Activated CD4-positive, alpha-beta T cell treated with anti-CD3 and anti-CD28 coated beads, Interleukin-2, amount 10 ng/mL, durations not matched to agents 24 days and 14 days (primary cell): ENCODE measurements around the gene MUC6. TPM values are rescaled to one million over a fixed set of nuclear protein-coding genes. Genes with fewer than 3 reads are reported as not detected.
"Not testable (repeated sequence)": the region's sequence is repeated elsewhere in the genome, so short reads cannot be mapped to it uniquely, and the experiment has no call there.

ENCODE experiments used
- DNase-seq: peaks from one replicate; pipeline ENCODE4 v3.0.0; 2022
- H3K27ac Mint-ChIP-seq: one replicate; pipeline ENCODE4 v1.8.0; 2022; ENCODE audit warnings: mild to moderate bottlenecking, mixed read lengths
- H3K27me3 Mint-ChIP-seq: one replicate; pipeline ENCODE4 v1.8.0; 2022; ENCODE audit warnings: mixed read lengths
- H3K36me3 Mint-ChIP-seq: one replicate; pipeline ENCODE4 v1.8.0; 2022; ENCODE audit warnings: low read depth, mild to moderate bottlenecking, mixed read lengths
- H3K4me1 Mint-ChIP-seq: one replicate; pipeline ENCODE4 v1.8.0; 2021; ENCODE audit warnings: mixed read lengths
- H3K4me3 Mint-ChIP-seq: one replicate; pipeline ENCODE4 v1.8.0; 2022; ENCODE audit warnings: mild to moderate bottlenecking, moderate library complexity, mixed read lengths
- H3K9me3 Mint-ChIP-seq: one replicate; pipeline ENCODE4 v1.8.0; 2021; ENCODE audit warnings: mixed read lengths
- intact Hi-C: fragments of 100-400 bp; cut with micrococcal nuclease; formaldehyde crosslinking; loops from one replicate; pipeline ENCODE4 v1.15.1; 2023
- total RNA-seq: library from RNA; stranded (reverse); gene quantifications from 2 replicates; pipeline ENCODE4 v1.2.3, GENCODE V29; 2022

The MUC6 gene
- total RNA-seq, 1 donor from 2014 or later: not detected

- Mint-ChIP-seq H3K27me3 (no peaks in the 10 kb centered on the region), H3K4me3 (no peak overlapping the region), H3K4me1 (peaks cover 10% of the 10 kb centered on the region), H3K36me3 (peaks cover 2% of the 10 kb centered on the region), H3K9me3 (peaks cover 9% of the 10 kb centered on the region), H3K27ac (no peak overlapping the region)
- no peak for DNase-seq
- intact Hi-C loops: no loop called here
Measured at GRCh38 chr11:1022411-1022810, 14.1 kb downstream of the MUC6 start.

DNA sequence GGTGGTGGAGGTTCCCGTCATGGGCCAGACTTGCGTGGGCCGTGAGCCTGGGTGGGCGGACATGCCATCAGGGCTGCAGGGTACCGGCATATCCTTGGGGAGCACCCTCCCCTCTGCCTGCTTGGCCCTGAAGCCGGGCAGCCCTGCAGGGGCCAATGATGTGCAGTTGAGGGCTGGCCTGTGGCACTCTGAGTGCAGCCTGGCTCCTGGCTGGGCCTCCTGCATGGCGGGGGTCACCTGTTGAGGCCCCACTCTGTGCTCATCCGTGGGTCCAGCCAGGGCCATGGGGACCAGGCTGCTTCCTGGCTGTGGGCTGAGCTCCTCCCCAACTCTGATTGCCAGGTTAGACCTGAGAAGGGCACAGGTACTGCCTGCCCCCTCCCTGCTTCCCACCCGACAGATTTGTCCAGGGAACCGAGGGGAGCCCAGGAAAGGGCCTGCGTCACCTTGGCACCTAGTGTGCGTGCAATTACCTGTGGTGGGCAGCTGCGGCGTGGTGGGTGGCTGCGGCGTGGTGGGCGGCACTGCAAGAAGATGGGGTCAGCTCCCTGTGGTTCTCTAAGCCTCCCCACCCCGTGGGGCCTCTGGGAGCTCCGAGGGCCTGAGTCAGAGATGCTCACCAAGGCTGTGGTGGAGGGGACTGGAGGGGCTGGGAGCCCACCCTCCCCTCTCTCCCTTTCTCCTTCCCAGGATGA, 16.2 kb downstream of the MUC6 start:
- Mint-ChIP-seq H3K4me3 (no peak overlapping the region), H3K9me3 (peaks cover 20% of the 10 kb centered on the region), H3K4me1 (peaks cover 19% of the 10 kb centered on the region), H3K27me3 (no peaks in the 10 kb centered on the region), H3K27ac (no peak overlapping the region), H3K36me3 (peaks cover 7% of the 10 kb centered on the region)
- DNase-seq: no peak
- intact Hi-C loops: no loop called here

- H3K27me3 Mint-ChIP-seq: no peaks in the 10 kb centered on the region
- no peak for DNase-seq
- H3K4me3 Mint-ChIP-seq: no peak overlapping the region
- H3K4me1 Mint-ChIP-seq: peaks cover 19% of the 10 kb centered on the region
- H3K9me3 Mint-ChIP-seq: peaks cover 20% of the 10 kb centered on the region
- H3K27ac Mint-ChIP-seq: no peak overlapping the region
- intact Hi-C loops: no loop called here
- peaks cover 7% of the 10 kb centered on the region for H3K36me3 Mint-ChIP-seq
Measured at GRCh38 chr11:1019321-1019910, 17.1 kb downstream of the MUC6 start.

DNA sequence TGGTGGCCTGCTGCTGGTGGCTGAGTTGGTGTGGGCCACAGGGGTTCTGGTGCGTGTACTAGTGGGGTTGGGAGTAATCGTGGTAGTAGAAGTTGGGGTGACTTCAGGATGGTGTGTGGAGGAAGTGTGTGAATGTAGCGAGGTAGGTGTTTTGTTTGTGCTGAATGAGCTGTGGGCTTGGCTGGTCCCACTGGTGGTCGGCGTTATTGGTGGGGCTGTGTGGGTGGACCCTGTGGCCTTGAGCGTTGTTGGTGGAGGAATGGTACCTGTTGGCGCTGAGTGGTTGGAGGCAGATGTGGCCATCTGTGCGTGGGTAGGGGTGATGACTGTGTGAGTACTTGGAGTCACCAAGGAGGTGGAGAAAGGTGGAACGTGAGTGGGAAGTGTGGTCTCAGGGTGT, 18.4 kb downstream of the MUC6 start:
- no peak for DNase-seq
- peaks cover 7% of the 10 kb centered on the region for H3K36me3 Mint-ChIP-seq
- peak overlapping the region; percentile 1 for H3K27ac Mint-ChIP-seq
- H3K9me3 Mint-ChIP-seq: peaks cover 20% of the 10 kb centered on the region
- intact Hi-C loops: no loop called here
- H3K4me1 Mint-ChIP-seq: peaks cover 19% of the 10 kb centered on the region
- no peak overlapping the region for H3K4me3 Mint-ChIP-seq
- no peaks in the 10 kb centered on the region for H3K27me3 Mint-ChIP-seq

DNA sequence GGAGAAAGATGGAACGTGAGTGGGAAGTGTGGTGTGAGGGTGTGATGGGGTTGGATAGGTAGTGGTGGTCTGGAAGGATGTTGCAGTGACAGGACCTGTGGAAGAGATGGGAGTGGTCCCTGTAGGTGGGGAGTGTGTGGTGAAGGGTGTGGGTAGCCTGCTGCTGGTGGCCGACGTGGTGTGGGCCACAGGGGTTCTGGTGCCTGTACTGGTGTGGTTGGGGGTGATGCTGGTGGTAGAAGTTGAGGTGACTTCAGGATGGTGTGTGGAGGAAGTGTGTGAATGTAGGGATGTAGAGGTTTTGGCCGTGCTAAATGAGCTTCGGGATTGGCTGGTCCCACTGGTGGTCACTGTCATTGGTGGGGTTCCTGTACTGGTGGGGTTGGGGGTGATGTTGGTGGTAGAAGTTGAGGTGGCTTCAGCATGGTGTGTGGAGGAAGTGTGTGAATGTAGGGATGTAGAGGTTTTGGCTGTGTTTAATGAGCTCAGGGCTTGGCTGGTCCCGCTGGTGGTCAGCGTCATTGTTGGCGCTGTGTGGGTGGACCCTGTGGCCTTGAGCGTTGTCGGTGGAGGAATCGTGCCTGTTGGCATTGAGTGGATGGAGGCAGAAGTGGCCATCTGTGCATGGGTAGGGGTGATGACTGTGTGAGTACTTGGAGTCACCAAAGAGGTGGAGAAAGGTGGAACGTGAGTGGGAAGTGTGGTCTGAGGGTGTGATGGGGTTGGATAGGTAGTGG, 19.1 kb downstream of the MUC6 start:
- DNase-seq: peak; percentile 60
- Mint-ChIP-seq H3K4me1 (peaks cover 19% of the 10 kb centered on the region), H3K4me3 (no peak overlapping the region), H3K36me3 (peaks cover 7% of the 10 kb centered on the region), H3K27me3 (no peaks in the 10 kb centered on the region), H3K27ac (peak overlapping the region; percentile 0), H3K9me3 (peaks cover 20% of the 10 kb centered on the region)
- intact Hi-C loops: no loop called here

GRCh38 chr11:1016610-1017126, 19.9 kb downstream of the MUC6 start:
- H3K4me3 Mint-ChIP-seq, H3K27ac Mint-ChIP-seq, H3K27me3 Mint-ChIP-seq, intact Hi-C loops, H3K36me3 Mint-ChIP-seq: not testable (repeated sequence)
- peaks cover 20% of the 10 kb centered on the region for H3K9me3 Mint-ChIP-seq
- H3K4me1 Mint-ChIP-seq: peaks cover 19% of the 10 kb centered on the region
- DNase-seq: peak; percentile 60

GRCh38 chr11:1015826-1016545, 20.5 kb downstream of the MUC6 start:
- H3K4me1 Mint-ChIP-seq: peaks cover 19% of the 10 kb centered on the region
- peaks cover 7% of the 10 kb centered on the region for H3K36me3 Mint-ChIP-seq
- H3K4me3 Mint-ChIP-seq: no peak overlapping the region
- no peak for DNase-seq
- intact Hi-C loops: no loop called here
- no peaks in the 10 kb centered on the region for H3K27me3 Mint-ChIP-seq
- H3K9me3 Mint-ChIP-seq: peaks cover 20% of the 10 kb centered on the region
- H3K27ac Mint-ChIP-seq: no peak overlapping the region

DNA sequence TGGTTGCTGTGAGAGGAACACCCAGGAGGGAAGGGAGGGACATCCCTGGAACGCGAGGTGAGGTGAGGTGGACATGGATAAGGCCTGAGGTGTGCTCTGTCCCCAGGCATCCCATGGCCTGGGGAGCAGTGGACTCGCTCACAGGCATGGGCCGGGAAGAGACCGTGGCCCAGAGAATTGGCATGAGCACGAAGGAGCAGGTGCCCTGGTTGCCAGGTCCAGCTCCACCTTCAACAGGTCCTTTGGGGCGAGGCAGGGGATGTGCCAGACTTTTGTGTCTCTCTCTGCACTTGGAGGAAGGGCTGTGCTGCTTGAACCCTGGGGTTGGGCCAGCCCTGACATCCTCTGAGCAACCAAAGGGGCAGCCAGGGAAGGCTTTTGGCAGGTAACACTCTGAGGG, 21.5 kb downstream of the MUC6 start:
- DNase-seq: no peak
- Mint-ChIP-seq H3K4me1 (peaks cover 19% of the 10 kb centered on the region), H3K4me3 (no peak overlapping the region), H3K36me3 (peaks cover 13% of the 10 kb centered on the region), H3K9me3 (peaks cover 20% of the 10 kb centered on the region), H3K27ac (no peak overlapping the region), H3K27me3 (no peaks in the 10 kb centered on the region)
- intact Hi-C loops: no loop called here

DNA sequence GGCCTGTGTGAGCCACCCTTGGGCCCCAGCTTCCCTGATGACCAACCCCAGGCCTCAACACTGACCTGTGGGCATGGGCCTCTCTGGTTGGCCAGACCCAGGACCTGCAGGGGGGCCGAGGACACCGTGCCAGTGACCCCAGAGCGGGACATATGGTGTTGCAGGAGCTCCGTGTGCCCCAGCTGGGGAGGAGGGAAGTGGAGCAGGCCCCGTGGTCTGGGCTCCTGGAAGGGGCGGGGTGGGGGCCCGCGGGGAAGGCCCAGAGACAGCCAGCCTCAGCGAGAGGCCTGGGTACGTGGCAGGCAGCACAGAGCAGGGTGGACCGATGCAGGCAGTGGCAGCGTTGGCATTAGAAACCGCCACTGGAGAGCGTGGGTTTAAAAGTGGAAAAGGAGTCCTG, 22.2 kb downstream of the MUC6 start:
- no peak overlapping the region for H3K27ac Mint-ChIP-seq
- intact Hi-C loops: no loop called here

GRCh38 chr11:1013631-1013935, 22.9 kb downstream of the MUC6 start:
- H3K36me3 Mint-ChIP-seq: peaks cover 19% of the 10 kb centered on the region
- DNase-seq: no peak
- H3K4me1 Mint-ChIP-seq: peaks cover 19% of the 10 kb centered on the region
- no peaks in the 10 kb centered on the region for H3K27me3 Mint-ChIP-seq
- H3K4me3 Mint-ChIP-seq: no peak overlapping the region
- no peak overlapping the region for H3K27ac Mint-ChIP-seq
- intact Hi-C loops: no loop called here
- peaks cover 20% of the 10 kb centered on the region for H3K9me3 Mint-ChIP-seq

More for the DNA sequence above, 22.2 kb downstream of the MUC6 start:
- DNase-seq: no peak
- H3K4me1 Mint-ChIP-seq: peaks cover 19% of the 10 kb centered on the region
- H3K4me3 Mint-ChIP-seq: no peak overlapping the region
- peaks cover 20% of the 10 kb centered on the region for H3K9me3 Mint-ChIP-seq
- peaks cover 19% of the 10 kb centered on the region for H3K36me3 Mint-ChIP-seq
- H3K27me3 Mint-ChIP-seq: no peaks in the 10 kb centered on the region

GRCh38 chr11:1012740-1013630, 23.5 kb downstream of the MUC6 start:
- Mint-ChIP-seq H3K4me3 (no peak overlapping the region), H3K9me3 (peaks cover 17% of the 10 kb centered on the region), H3K27ac (no peak overlapping the region), H3K4me1 (peaks cover 15% of the 10 kb centered on the region), H3K27me3 (no peaks in the 10 kb centered on the region), H3K36me3 (peaks cover 19% of the 10 kb centered on the region)
- intact Hi-C loops: no loop called here
- no peak for DNase-seq

GRCh38 chr11:1012291-1012690, 24.2 kb downstream of the MUC6 start:
- no peak for DNase-seq
- Mint-ChIP-seq H3K9me3 (peaks cover 10% of the 10 kb centered on the region), H3K4me1 (peaks cover 8% of the 10 kb centered on the region), H3K27me3 (no peaks in the 10 kb centered on the region), H3K27ac (no peak overlapping the region), H3K36me3 (peaks cover 16% of the 10 kb centered on the region), H3K4me3 (no peak overlapping the region)
- intact Hi-C loops: no loop called here

- Mint-ChIP-seq H3K9me3 (peaks cover under 1% of the 10 kb centered on the region), H3K4me1 (no peaks in the 10 kb centered on the region), H3K27ac (no peak overlapping the region), H3K27me3 (no peaks in the 10 kb centered on the region), H3K4me3 (no peak overlapping the region), H3K36me3 (peaks cover 11% of the 10 kb centered on the region)
- intact Hi-C loops: no loop called here
- DNase-seq: no peak
Measured at GRCh38 chr11:1011320-1011698, 25.2 kb downstream of the MUC6 start.
